DOHH2 (cell line): ENCODE data around the gene RTRAF.

ENCODE experiments used
- H3F3A ChIP-seq: fragments of 200-600 bp; sonication (generic), shearing (Covaris generic); 2 replicates; pipeline ENCODE4 v1.6.0; 2016; ENCODE audit warnings: antibody characterized with exemption, mild to moderate bottlenecking; ENCODE audit not compliant: control insufficient read depth, insufficient read depth
- H3K27ac ChIP-seq: fragments of 200-600 bp; sonication (generic); 2 replicates; pipeline ENCODE4 v1.5.1; 2014; ENCODE audit warnings: low read depth, mild to moderate bottlenecking, low read length, moderate library complexity
- H3K27me3 ChIP-seq: fragments of 200-600 bp; sonication (generic); 2 replicates; pipeline ENCODE4 v1.6.1; 2014; ENCODE audit warnings: mild to moderate bottlenecking, low read length, mixed read lengths; ENCODE audit not compliant: control insufficient read depth
- H3K36me3 ChIP-seq: fragments of 200-600 bp; sonication (generic); 2 replicates; pipeline ENCODE4 v1.6.1; 2014; ENCODE audit warnings: mild to moderate bottlenecking, low read length, moderate library complexity, mixed read lengths; ENCODE audit not compliant: control insufficient read depth
- H3K4me1 ChIP-seq: fragments of 200-600 bp; sonication (generic); 2 replicates; pipeline ENCODE4 v1.6.1; 2014; ENCODE audit warnings: mild to moderate bottlenecking, low read length, mixed read lengths; ENCODE audit not compliant: control insufficient read depth
- H3K4me2 ChIP-seq: fragments of 200-600 bp; sonication (generic); 2 replicates; pipeline ENCODE4 v1.6.0; 2014; ENCODE audit warnings: mild to moderate bottlenecking, low read length, moderate library complexity
- H3K4me3 ChIP-seq: fragments of 200-600 bp; sonication (generic); 2 replicates; pipeline ENCODE4 v1.5.1; 2014; ENCODE audit warnings: mild to moderate bottlenecking, low read length, mixed read lengths
- H3K79me2 ChIP-seq: fragments of 200-600 bp; sonication (generic); 2 replicates; pipeline ENCODE4 v1.6.1; 2014; ENCODE audit warnings: mild to moderate bottlenecking, low read length, mixed read lengths; ENCODE audit not compliant: control insufficient read depth
- H3K9me2 ChIP-seq: fragments of 200-600 bp; sonication (generic); replicated peaks from 2 replicates; pipeline ENCODE4 v1.6.1; 2014; ENCODE audit warnings: mild to moderate bottlenecking, low read length, mixed read lengths; ENCODE audit not compliant: control insufficient read depth
- H3K9me3 ChIP-seq: fragments of 200-600 bp; sonication (generic); 2 replicates; pipeline ENCODE4 v1.6.1; 2014; ENCODE audit warnings: antibody characterized with exemption, low read length, mixed read lengths; ENCODE audit not compliant: control insufficient read depth, insufficient read depth
- H4K20me1 ChIP-seq: fragments of 200-600 bp; sonication (generic); 2 replicates; pipeline ENCODE4 v1.6.0; 2014; ENCODE audit warnings: low read depth, mild to moderate bottlenecking, antibody characterized with exemption, low read length, moderate library complexity; ENCODE audit not compliant: control insufficient read depth, insufficient read depth
- EZH2phosphoT487 ChIP-seq: fragments of 200-600 bp; sonication (generic); IDR thresholded peaks from 2 replicates; pipeline ENCODE4 v1.6.1; 2017; ENCODE audit warnings: borderline replicate concordance, mild to moderate bottlenecking, antibody characterized with exemption, low read length, moderate library complexity, mixed read lengths
- TF ChIP-seq, protein P1 (sequence below): fragments of 200-600 bp; sonication (generic); IDR thresholded peaks from one replicate; pipeline ENCODE4 v1.5.1; 2014; ENCODE audit warnings: antibody characterized with exemption, mild to moderate bottlenecking, low read depth, low read length; ENCODE audit not compliant: poor library complexity, severe bottlenecking

Gene RTRAF

DNA sequence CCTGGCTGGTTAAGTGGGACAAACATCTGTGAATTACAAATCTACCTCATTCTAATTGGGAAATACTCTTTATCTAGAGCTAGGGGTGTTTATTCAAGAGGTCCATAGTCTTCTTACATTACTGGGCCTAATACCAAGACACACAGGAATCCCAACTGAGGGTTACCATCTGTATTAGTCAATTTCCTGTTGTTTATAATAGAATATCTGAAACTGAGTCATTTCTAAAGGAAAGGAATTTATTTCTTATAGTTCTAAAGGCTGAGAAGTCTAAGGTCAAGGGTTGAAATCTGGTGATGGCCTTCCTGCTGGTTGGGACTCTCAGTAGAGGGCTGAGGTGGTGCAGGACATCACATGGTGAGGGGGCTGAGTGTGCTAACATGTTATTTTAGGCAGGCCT is 36.0 kb downstream of the RTRAF start:
- Histone ChIP-seq H4K20me1 (no peaks in the 10 kb centered on the region), H3K79me2 (no peaks in the 10 kb centered on the region), H3K4me3 (no peak overlapping the region), H3K36me3 (no peaks in the 10 kb centered on the region), H3K27me3 (peaks cover 6% of the 10 kb centered on the region), H3K4me1 (no peaks in the 10 kb centered on the region), H3K9me3 (no peaks in the 10 kb centered on the region), H3K9me2 (no peaks in the 10 kb centered on the region), H3F3A (no peaks in the 10 kb centered on the region), H3K4me2 (no peak overlapping the region), H3K27ac (no peak overlapping the region)
- TF ChIP-seq, protein P1, sequence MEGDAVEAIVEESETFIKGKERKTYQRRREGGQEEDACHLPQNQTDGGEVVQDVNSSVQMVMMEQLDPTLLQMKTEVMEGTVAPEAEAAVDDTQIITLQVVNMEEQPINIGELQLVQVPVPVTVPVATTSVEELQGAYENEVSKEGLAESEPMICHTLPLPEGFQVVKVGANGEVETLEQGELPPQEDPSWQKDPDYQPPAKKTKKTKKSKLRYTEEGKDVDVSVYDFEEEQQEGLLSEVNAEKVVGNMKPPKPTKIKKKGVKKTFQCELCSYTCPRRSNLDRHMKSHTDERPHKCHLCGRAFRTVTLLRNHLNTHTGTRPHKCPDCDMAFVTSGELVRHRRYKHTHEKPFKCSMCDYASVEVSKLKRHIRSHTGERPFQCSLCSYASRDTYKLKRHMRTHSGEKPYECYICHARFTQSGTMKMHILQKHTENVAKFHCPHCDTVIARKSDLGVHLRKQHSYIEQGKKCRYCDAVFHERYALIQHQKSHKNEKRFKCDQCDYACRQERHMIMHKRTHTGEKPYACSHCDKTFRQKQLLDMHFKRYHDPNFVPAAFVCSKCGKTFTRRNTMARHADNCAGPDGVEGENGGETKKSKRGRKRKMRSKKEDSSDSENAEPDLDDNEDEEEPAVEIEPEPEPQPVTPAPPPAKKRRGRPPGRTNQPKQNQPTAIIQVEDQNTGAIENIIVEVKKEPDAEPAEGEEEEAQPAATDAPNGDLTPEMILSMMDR: no peak
- TF ChIP-seq EZH2phosphoT487: no peak

DNA sequence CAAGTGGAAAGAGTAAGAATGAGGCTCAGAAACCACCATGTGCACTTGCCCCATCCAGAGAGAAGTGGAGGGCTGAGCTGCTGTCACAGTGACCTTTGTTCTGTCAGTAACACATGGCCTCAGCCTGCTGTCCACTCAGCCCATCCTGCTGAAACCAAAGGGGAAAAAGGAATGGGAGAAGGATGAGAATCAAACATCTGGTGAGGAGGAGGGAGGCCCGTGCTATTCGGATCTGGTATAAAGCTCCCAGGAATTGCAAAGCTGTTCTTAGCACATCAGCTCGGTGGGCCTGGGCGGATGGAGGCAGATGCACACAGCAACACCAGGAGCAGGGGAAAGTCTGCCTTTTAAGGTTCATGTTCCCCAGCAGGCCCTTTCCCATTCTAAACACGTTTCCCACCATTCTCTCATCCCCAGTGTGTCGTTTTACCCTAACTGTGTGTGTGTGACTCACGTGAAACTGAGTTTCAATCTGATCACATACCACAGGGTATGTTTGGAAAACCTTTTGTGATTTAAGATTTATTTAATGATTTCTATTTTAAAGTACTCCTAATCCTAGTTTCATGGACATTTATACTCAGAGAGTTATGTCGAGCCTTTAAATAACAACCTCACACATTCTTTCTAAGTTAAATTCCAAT is 36.8 kb downstream of the RTRAF start:
- no peak for TF ChIP-seq EZH2phosphoT487
- no peak overlapping the region for H3K4me2 ChIP-seq
- no peaks in the 10 kb centered on the region for H3K79me2 ChIP-seq
- no peaks in the 10 kb centered on the region for H3F3A ChIP-seq
- H3K36me3 ChIP-seq: no peaks in the 10 kb centered on the region
- no peaks in the 10 kb centered on the region for H4K20me1 ChIP-seq
- no peak overlapping the region for H3K27ac ChIP-seq
- H3K9me2 ChIP-seq: no peaks in the 10 kb centered on the region
- no peaks in the 10 kb centered on the region for H3K9me3 ChIP-seq
- no peak overlapping the region for H3K4me3 ChIP-seq
- no peaks in the 10 kb centered on the region for H3K4me1 ChIP-seq
- peaks cover 2% of the 10 kb centered on the region for H3K27me3 ChIP-seq

DNA sequence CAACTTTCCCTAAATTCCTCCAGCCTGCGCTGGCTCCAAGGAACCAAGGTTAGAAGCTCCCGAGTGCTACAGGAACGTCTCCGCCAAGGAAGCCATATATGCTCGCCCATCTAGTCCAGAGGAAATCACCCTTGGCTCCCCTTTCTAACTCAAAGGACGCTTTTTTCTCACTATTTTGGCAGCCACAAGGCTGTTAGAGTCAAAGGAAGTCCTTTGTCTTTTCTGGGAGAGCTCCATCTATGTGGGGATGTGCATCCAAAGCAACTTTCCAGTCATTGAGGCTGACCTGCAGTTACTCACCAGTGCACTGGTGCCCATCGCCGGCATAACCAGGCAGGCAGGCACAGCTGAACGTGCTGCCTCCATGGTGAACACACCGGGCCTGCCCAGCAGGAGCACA is 37.6 kb downstream of the RTRAF start:
- Histone ChIP-seq H3K4me2 (no peak overlapping the region), H4K20me1 (no peaks in the 10 kb centered on the region), H3K27ac (no peak overlapping the region), H3K4me3 (no peak overlapping the region), H3F3A (no peaks in the 10 kb centered on the region), H3K79me2 (no peaks in the 10 kb centered on the region), H3K9me3 (no peaks in the 10 kb centered on the region), H3K36me3 (no peaks in the 10 kb centered on the region), H3K4me1 (no peaks in the 10 kb centered on the region), H3K27me3 (no peaks in the 10 kb centered on the region; the same call in 1 of the 2 replicates), H3K9me2 (no peaks in the 10 kb centered on the region)
- no peak for TF ChIP-seq EZH2phosphoT487
- TF ChIP-seq, protein P1: no peak

DNA sequence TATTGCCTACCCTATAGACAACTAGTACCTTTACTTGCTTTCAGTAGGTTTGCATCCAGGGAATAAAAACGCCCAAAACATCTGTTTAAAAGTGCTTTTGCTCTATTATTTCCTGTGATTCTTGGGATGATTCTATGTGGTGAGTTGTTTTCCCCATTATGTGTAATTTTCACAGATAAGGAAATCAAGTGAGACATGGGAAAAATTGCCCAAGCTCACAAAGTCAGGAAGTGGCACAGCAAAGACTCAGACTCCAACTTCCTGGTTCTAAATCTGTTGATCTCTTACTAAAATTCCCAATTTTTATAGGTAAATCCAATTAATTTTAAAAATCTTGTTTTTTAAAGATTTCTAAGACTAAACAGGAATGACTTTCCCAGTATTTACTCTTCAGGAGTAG is 40.5 kb downstream of the RTRAF start:
- no peaks in the 10 kb centered on the region for H3F3A ChIP-seq
- H3K4me2 ChIP-seq: no peak overlapping the region
- H3K36me3 ChIP-seq: no peaks in the 10 kb centered on the region
- H3K4me3 ChIP-seq: no peak overlapping the region
- H4K20me1 ChIP-seq: no peaks in the 10 kb centered on the region
- H3K27ac ChIP-seq: no peak overlapping the region
- no peaks in the 10 kb centered on the region; the same call in 1 of the 2 replicates for H3K9me3 ChIP-seq
- H3K79me2 ChIP-seq: no peaks in the 10 kb centered on the region
- no peaks in the 10 kb centered on the region for H3K4me1 ChIP-seq
- H3K9me2 ChIP-seq: no peaks in the 10 kb centered on the region
- H3K27me3 ChIP-seq: no peaks in the 10 kb centered on the region; the same call in 1 of the 2 replicates
- TF ChIP-seq, protein P1: no peak
- no peak for TF ChIP-seq EZH2phosphoT487
